Right lobe of liver (tissue), 4 donors: ENCODE measurements around the gene LPCAT1.

Experiments
- POLR2A ChIP-seq: fragments of 450-650 bp; IDR thresholded peaks from one replicate; pipeline ENCODE4 v1.6.1; 2017; ENCODE audit warnings: antibody characterized with exemption, mild to moderate bottlenecking
- TF ChIP-seq, protein P1 (sequence below), 4 donors: fragments of 200-600 bp in 3 of 4; fragments of 450-650 bp in 1 of 4; IDR thresholded peaks; one replicate each; pipeline versions ENCODE4 v1.5.1 to v1.8.0; 2016 to 2022; ENCODE audit warnings: antibody characterized with exemption in 4 of 4, mild to moderate bottlenecking in 2 of 4
- donor health status: DM: no; HTN: no; CAD: no.
- donor health status: DM: no; HTN: no; CAD: no.
- donor health status: DM: no; HTN: yes; CAD: no.

DNA sequence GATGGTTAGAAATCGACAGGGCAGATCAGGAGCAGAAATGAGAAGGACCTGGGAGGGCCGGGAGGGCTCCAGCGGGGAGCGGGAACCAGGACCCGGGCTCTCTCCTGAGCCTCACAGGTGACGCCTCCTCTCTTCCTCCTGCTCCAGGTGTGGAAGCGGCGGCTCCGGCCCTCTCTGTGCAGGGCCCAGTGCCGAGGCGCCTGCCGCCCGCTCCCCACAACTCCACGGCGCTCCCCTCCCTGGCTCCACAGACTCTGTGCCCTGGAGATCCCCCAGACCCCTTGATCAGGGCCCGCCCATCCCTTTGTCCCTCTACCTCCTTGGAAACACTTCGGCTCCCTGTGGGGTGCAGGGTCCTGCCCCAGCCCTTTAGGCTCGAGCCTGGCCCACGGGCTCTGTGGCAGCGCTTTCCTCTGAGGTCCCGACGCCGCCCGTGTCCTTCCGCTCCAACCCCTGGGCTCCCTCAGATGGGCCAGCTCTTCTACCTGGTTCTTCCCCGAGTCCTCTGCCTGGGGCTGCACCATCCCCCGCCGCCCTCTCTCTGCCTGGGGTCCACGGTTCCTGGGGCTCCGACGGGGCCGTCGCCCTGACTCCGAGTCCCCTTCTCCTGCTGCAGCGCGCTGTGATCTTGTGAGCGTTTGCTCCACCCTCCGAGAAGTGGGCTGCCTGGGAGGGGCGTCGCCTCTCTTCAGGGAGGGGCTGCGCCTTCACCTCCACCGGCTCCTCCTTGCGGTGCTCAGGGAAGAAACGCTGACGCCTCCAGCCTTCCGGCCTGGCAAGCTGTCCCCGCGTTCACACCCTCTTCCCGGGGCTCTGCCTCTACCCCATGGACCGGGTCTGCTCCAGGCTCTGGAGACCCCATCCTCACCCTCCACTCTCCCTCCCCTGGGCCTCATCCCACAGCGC lies 56.2 kb downstream of the LPCAT1 start:
- TF ChIP-seq POLR2A = no peak
- TF ChIP-seq, protein P1, sequence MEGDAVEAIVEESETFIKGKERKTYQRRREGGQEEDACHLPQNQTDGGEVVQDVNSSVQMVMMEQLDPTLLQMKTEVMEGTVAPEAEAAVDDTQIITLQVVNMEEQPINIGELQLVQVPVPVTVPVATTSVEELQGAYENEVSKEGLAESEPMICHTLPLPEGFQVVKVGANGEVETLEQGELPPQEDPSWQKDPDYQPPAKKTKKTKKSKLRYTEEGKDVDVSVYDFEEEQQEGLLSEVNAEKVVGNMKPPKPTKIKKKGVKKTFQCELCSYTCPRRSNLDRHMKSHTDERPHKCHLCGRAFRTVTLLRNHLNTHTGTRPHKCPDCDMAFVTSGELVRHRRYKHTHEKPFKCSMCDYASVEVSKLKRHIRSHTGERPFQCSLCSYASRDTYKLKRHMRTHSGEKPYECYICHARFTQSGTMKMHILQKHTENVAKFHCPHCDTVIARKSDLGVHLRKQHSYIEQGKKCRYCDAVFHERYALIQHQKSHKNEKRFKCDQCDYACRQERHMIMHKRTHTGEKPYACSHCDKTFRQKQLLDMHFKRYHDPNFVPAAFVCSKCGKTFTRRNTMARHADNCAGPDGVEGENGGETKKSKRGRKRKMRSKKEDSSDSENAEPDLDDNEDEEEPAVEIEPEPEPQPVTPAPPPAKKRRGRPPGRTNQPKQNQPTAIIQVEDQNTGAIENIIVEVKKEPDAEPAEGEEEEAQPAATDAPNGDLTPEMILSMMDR (IDR thresholded peaks at IDR 0.05) = no peak
